Mucosa of gallbladder (tissue), 1 donor: ENCODE measurements around the gene RAB18. TPM values are rescaled to one million over a fixed set of nuclear protein-coding genes. Genes with fewer than 3 reads are reported as not detected.
A peak's percentile ranks its signal among the peaks of the same experiment; 100 is the strongest.
"Not testable (repeated sequence)": the region's sequence is repeated elsewhere in the genome, so short reads cannot be mapped to it uniquely, and the experiment has no call there.

ENCODE experiments used
- DNase-seq: peaks from one replicate; pipeline ENCODE4 v3.0.0-alpha.2; 2020; ENCODE audit warnings: low spot score
- total RNA-seq: library from RNA; stranded (reverse); gene quantifications from one replicate; pipeline ENCODE4 v1.2.1, GENCODE V29; 2021
- donor health status: DM: no; HTN: no; CAD: no.

The RAB18 gene
- 104 TPM for total RNA-seq

DNA sequence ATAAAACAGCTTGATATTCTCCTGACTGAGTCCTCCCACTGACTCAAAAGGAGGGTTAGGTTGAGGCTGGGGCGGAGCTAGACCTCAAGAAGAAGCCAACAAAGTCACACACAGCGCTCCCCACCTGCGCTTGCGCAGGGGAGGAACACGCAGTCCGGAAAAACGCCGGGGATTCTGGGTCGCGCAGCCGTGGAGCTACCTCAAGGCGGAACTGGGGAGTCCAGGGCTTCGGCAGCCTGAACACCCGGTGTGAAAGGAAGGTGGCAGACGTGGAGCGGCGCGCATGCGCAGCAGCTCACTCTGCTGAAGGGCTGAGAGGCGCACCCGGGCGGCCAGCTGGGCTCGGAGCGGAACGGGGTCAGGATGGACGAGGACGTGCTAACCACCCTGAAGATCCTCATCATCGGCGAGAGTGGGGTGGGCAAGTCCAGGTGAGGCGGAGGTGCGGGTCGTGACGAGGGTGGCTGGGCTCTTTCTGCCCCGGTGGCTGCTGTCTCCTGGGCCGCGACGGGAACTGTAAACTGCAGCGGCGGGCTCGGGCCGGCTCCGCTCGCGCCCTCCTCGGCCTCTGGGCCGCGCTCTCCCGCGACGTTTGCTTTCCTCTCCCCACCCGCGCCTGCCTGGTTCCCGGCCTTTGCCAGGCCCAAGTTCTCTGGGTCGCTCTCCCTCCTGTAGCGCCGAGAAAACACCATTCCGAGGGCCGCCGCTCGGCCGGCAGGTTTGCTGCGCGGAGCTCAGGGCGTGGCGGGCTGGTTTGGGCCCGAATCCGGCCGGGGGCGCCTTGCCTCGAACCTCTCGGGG, at the start of gene RAB18:
Gene RAB18, plus strand, starts transcription at position 298 of the 801 bp plus-strand sequence. Its CDS starts 66 bp downstream, at position 364.
- peak; percentile 98 for DNase-seq

GRCh38 chr10:27454837-27455236, 49.3 kb upstream of the RAB18 start:
- no peak for DNase-seq

DNA sequence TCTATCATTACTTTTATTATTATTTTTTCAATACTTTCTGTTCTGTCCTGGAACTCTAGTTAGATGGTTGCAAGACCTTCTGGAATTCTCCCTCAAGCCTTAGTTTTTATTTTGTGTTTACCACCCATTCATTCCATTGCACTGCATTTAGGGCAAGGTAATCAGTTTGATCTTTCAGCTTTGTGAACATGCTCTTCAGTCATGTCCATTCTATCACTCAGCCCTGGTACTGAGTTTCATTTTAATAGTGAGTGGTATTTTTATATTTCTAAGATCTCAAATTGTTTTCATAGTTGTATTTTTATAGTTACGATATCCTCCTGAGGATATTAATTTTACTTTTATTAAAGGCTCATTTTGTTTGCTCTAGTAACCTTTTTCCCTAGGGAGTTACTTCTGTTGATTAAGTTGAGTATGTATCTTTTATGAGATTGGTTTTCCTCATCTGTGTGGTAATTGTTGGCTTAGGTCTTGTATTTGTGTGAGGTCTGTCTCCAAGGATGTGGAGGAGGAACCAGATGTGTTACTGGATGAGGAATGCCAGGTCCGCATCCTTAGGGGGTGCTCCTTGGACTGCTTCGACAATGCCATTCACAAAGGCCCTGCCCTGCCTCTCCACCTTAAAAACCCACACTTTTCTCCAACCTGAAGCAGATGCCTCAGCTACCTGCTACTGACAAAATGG, 46.7 kb upstream of the RAB18 start:
- no peak for DNase-seq

DNA sequence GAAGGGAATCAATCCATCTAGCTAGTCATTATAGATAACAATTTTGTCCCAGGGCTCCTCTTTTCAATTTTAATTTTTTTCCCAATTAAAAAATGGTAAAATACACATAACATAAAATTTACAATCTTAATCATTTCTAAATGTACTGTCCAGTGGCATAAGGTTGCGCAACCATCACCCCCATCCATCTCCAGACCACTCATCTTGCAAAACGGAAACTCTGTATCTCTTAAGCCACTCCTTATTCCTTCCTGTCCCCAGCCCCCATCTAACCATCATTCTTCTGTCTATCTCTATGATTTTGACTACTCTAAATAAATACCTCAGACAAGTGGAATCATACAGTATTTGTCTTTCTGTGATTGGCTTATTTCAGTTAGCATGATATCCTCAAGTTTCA, 46.1 kb upstream of the RAB18 start:
- DNase-seq: no peak

- DNase-seq: no peak
Observed at GRCh38 chr10:27461312-27461711, 42.8 kb upstream of the RAB18 start.

GRCh38 chr10:27463961-27464360, 40.1 kb upstream of the RAB18 start:
- DNase-seq: no peak

DNA sequence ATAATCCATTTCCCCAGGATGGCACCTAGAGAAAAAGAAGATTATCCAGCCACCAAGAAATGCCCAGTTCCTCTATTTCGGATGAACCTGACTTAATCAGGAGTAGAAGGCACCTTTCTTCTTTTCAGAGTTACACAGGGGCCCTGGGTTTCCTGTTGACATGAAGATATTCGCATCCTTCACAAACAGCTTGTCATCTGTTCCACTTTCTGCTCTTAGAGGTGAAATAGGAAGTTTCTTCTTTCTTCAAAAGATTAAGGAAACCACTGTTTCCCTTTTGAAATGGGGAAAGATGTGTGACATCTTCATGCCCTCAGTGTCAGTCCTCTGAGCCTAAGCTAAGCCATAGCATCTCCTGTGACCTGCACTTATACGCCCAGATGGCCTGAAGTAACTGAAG, 39.1 kb upstream of the RAB18 start:
- DNase-seq: no peak

DNA sequence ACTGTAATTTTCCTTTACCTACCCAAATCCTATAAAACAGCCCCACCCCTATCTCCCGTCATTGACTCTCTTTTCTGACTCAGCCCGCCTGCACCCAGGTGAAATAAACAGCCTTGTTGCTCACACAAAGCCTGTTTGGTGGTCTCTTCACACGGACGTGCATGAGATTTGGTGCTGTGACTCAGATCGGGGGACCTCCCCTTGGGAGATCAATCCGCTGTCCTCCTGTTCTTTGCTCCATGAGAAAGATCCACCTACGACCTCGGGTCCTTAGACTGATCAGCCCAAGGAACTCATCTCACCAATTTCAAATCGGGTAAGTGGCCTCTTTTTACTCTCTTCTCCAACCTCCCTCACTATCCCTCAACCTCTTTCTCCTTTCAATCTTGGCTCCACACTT, 38.5 kb upstream of the RAB18 start:
- not testable (repeated sequence) for DNase-seq

DNA sequence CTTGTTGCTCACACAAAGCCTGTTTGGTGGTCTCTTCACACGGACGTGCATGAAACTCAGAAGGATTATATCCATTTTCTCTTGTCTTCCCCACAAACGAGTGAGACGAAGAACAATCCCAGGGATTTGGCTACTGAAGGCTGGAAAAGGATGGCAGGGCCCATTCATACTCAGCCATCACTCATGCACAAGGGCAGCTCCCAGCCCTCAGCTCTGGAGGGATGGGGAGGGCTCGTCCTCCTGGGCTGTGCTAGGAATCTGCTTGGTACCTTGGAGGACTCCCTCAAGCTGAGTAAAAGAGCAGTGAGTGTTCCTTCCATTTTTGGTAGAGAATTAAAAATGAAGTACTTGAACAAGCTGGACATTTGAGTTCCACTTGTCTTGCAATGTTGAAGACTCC, 33.2 kb upstream of the RAB18 start:
- no peak for DNase-seq

- no peak for DNase-seq
Observed at GRCh38 chr10:27474741-27475140, 29.4 kb upstream of the RAB18 start.

DNA sequence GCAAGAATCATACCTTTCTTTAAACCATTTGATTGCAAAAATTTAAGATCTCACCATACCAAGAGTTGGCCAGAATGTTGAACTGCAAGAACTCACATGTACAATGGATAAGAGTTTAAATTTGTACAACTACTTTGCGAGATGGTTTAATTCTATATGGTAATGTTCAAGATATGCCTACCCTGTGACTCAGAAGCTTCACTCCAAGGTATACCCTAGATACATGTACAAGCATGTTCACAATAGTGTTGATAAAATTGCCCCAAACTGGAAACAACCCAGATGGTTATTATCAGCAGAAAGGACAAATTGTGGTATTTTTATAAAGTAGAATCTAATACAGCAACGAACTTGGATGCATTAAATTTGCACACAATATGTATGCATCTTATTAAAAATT, 25.1 kb upstream of the RAB18 start:
- DNase-seq: no peak

- DNase-seq: no peak
Observed at GRCh38 chr10:27481486-27481885, 22.6 kb upstream of the RAB18 start.

DNA sequence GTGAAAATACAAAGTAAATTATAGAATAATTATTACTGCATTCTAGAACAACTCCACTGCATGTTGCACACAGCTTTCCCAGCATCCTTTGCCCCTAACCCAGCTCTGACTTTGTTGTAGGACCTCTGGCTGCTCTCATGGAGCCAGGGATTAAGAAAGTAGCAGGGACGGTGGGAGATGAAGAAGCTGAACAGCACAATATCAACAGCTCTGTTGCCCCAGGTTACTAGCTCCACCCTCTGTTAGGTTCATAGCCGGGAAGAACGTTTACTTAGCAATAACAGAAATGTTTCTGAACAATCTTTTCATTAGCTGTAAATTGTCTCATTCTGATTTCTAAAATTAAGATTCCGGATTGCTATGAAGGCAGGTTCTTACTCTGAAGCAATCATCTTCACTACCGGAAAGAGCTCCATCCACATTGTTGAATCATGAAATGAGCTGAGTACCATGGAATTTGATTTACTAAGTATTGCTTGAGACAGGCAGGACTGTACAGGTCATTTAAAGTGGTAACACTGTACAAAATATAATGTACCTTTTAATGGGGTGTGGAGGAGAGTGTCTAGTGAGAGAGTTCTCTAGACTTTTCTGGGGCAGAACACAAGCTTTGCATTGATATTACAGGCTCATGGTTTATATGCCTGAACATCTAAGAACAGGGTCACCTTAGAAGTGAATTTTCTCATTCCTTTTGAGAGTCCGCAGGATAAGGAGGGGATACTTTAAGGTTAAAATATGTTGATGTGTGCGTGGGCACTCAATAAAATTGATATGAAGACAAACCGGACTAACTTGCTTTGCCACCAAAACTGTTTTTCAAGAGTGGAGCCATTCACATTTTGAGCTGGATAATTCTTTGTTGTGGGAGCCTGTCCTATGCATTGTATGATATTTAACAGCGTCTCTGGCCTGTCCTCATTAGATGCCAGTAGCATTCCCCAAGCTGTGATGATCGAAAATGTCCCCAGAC, 20.8 kb upstream of the RAB18 start:
- DNase-seq: no peak

DNA sequence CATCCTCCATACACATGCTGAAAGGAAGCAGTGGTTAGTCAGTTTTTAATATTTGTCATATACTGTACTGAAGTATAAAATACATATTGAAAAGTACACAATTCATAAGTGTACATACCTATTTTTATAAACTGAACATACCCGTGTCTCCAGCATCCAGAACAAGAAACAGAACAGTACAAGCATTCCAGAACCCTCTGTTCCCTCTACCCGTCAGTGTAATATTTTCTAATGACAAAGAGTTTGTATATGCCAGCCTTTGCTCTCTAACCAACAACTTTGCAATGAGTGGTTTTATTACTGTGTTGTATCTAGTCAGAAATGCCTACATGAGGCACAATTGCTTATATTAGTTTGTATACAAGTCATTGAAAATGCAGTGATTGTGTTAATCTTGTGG, 18.7 kb upstream of the RAB18 start:
- no peak for DNase-seq

GRCh38 chr10:27485986-27486385, 18.1 kb upstream of the RAB18 start:
- DNase-seq: no peak

DNA sequence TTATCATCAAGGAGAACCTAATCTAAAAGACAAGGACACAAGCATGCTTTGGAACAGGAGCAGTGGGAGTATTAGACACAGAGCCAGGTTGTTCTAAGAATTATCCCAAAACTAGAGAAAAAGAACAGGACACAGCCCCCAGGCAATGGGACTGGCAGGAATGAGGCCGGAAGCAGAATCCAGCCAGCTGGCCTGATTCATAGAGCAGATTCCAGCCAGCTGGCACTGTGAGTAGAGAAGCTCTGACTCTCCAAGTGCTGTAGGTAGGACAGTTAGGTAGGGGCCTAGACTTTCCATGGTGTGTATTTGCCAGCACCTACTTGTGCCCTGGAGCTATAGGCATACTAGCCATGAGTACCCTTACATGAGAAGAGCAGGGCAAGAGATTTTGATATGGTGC, 13.3 kb upstream of the RAB18 start:
- DNase-seq: no peak

GRCh38 chr10:27494116-27494805, 9.8 kb upstream of the RAB18 start:
- DNase-seq: no peak

DNA sequence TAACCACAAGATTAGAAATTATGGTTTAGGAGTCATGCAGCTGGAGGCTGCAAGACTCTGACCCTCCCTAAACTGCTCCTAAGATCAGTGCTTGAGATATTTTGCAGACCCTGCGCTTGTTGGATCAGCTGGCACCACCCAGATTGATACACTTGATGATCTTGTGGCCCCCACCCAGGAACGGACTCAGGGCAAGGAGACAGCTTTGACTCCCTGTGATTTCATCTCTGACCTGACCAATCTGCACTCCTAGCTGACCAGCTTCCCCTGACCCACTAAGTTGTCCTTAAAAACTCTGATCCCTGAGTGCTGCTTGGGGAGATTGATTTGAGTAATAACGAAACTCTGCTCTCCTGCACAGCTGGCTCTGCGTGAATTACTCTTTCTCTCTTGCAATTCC, 8.0 kb upstream of the RAB18 start:
- DNase-seq: no peak

- no peak for DNase-seq
Observed at GRCh38 chr10:27500096-27500495, 4.0 kb upstream of the RAB18 start.

DNA sequence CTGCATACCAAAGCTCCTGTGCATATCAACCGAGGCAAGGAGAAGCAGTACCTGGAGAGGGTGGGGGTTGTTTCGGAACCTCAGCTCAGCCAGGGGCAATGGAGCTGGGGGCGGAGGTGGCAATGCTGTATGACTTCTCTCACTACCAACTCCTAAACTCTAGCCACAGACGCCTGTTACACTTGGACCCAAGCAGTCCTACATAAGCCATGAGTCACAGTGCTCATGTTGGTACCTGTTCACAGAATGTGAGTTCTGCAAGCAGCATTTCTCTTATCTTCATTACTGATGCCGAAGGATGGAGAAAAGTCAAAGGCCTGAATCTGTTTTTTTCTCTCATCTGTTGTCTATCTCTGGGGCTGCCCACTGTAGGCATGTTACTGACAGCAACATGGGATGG, 3.2 kb upstream of the RAB18 start:
- no peak for DNase-seq

DNA sequence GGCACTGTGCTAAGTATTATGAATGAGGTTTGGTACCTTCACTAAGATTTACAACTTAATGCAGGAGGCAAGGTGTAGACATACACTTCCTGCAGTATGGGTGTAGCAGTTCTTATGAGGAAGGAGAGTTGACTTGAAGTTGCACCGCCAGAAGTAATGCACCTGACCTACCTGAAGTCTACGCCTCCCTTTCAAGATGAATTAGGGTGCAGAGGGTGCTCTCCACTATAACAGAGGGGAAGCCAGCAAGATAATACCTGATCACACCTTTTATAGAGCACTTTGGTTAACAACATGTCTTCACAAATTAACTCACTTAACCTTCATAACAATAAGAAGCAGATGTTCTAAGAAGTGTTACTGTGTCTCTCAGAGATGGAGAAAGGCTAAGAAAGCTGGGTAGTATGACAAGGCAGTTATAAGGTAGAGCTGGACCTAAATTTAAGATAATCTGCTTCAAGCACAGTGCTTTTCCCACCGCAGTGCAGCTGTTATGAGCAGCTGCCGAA, 552 bp upstream of the RAB18 start:
- DNase-seq: no peak
